Measurements from ENCODE around the gene MYADML2. TPM values are rescaled to one million over a fixed set of nuclear protein-coding genes. Genes with fewer than 3 reads are reported as not detected.

The MYADML2 gene
- total and polyA plus RNA-seq, 2 of the 8 experiments (the other 6 are each of a cell fraction or from before 2014, with no cell fraction given) = 0.26 to 0.47 TPM

DNA sequence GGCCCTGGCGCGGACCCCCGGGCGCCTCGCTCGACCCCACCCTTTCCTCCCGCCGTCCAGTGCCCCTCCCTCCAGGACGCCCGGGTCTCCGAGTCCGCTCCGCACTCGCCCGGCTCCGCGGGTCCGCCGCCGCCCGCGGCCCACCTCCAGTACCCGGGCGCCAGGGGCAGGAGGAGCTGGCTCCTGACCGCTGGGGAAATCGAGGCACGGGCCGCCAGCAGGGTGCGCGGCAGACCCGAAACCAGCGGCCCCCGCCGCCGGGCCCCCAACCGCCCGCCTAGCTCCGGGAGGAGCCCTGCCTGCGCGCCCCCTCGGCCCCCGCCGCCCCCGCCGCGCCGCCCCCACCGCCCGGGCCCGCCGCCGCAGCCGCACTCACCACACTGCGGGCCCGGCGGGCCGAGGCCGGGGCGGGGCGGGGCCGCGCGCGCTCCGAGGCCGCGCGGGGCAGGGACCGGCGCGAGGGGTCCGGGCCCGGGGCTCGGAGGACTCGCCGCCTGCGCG lies 19.8 kb downstream of the MYADML2 start:
- Histone ChIP-seq H4K8ac (ENCODE audit: extremely low read depth, insufficient read depth, low read length) (peak overlapping the region; percentile 30; the same call in 1 of the 2 replicates), H3K4ac (replicated peaks; ENCODE audit: insufficient read length, low read depth, low read length) (no peak overlapping the region), H3K27ac (ENCODE audit: low read depth, low read length) (peak overlapping the region; percentile 72; the same call in 1 of the 2 replicates), H3K4me3 (ENCODE audit: extremely low read depth in 1 of 4, insufficient read depth in 2 of 4, low read depth in 3 of 4, low read length in 4 of 4) (peak overlapping the region; percentile 67 to 89 (median 70)), H3K27me3 (replicated peaks in 1 of 4; ENCODE audit: control insufficient read depth in 3 of 4, extremely low read depth in 1 of 4, insufficient read depth in 3 of 4, low read length in 3 of 4) (peaks cover 0 to 12% (median 9%) of the 10 kb centered on the region in 4 experiments; a peak in 4 of 7 replicates), H3K18ac (ENCODE audit: extremely low read depth, low read length) (no peak overlapping the region), H2BK5ac (ENCODE audit: low read depth, low read length) (peak overlapping the region; percentile 75; the same call in 1 of the 2 replicates), H2BK15ac (ENCODE audit: low read length) (no peak overlapping the region), H2BK120ac (replicated peaks; ENCODE audit: low read depth, low read length) (no peak overlapping the region), H3K4me2 (ENCODE audit: insufficient read depth in 1 of 2, low read depth in 2 of 2, low read length in 2 of 2) (peak overlapping the region; percentile 78 to 88), H2BK12ac (ENCODE audit: low read depth, low read length) (no peak overlapping the region), H3K79me1 (ENCODE audit: low read depth, low read length) (peaks cover 27% of the 10 kb centered on the region), H4K91ac (replicated peaks; ENCODE audit: insufficient read length, low read length) (no peak overlapping the region), H3K23me2 (ENCODE audit: low read depth, low read length) (peaks cover 15% of the 10 kb centered on the region; the same call in 1 of the 2 replicates), H3K56ac (replicated peaks; ENCODE audit: insufficient read length, low read depth, low read length) (no peak overlapping the region), H2AFZ (ENCODE audit: low read length) (no peak overlapping the region), H3K23ac (ENCODE audit: insufficient read length) (no peak overlapping the region), H3K9ac (replicated peaks in 1 of 4; ENCODE audit: extremely low read depth in 1 of 4, low read depth in 3 of 4, low read length in 3 of 4) (peak overlapping the region in 3 of 4 experiments; percentile 38 to 52 (median 45); a peak in 3 of 7 replicates), H2AK5ac (ENCODE audit: low read depth, low read length) (no peak overlapping the region), H3K9me3 (ENCODE audit: insufficient read depth in 2 of 2, low read depth in 1 of 2, low read length in 1 of 2) (no peaks in the 10 kb centered on the region), H4K20me1 (replicated peaks in 1 of 2; ENCODE audit: control insufficient read depth in 1 of 2, insufficient read depth in 2 of 2, low read length in 2 of 2) (peaks cover 9 to 26% of the 10 kb centered on the region in 2 experiments), H2BK20ac (ENCODE audit: low read length) (no peak overlapping the region), H3K36me3 (ENCODE audit: control insufficient read depth in 2 of 4, insufficient read depth in 4 of 4, low read length in 3 of 4) (peaks cover 0 to 6% (median 3%) of the 10 kb centered on the region in 4 experiments; a peak in 3 of 8 replicates), H3K4me1 (replicated peaks in 1 of 4; ENCODE audit: control insufficient read depth in 3 of 4, insufficient read depth in 4 of 4, low read length in 3 of 4) (peaks cover 0 to 41% (median 32%) of the 10 kb centered on the region in 4 experiments; a peak in 6 of 7 replicates), H3K14ac (ENCODE audit: insufficient read length) (no peak overlapping the region), H4K5ac (ENCODE audit: insufficient read length, low read depth, low read length) (no peak overlapping the region), H3K79me2 (ENCODE audit: control insufficient read depth in 1 of 2, insufficient read depth in 2 of 2, low read length in 2 of 2) (peaks cover 6 to 42% of the 10 kb centered on the region in 2 experiments; a peak in 3 of 4 replicates)
- FAIRE-seq (no peak), DNase-seq (ENCODE audit: low read depth in 1 of 2, low spot score in 2 of 2) (no peak)
- 0% methylated on average over 14 of the region's 78 CpGs; no CpG with 5 or more reads in 1 of the 2 experiments for WGBS, 2 experiments (ENCODE audit: extremely low coverage in 1 of 2, insufficient coverage in 1 of 2, insufficient read length in 1 of 2, insufficient replicate concordance in 2 of 2, low coverage in 1 of 2, low lambda C conversion rate in 2 of 2, missing lambda C conversion rate in 1 of 2)
- CTCF ChIA-PET (ENCODE audit: partially characterized antibody) = interaction anchor here (0.8 to 3.0 kb wide), 7 partner anchors 12 to 101 kb away, joined by 3 to 12 read pairs (median 5); partner anchors contain the start of genes CENPX and LRRC45
- POLR2A ChIA-PET (ENCODE audit: partially characterized antibody) = interaction anchor here (0.8 to 14.6 kb wide), 20 partner anchors 8 to 225 kb away, joined by 3 to 150 read pairs (median 5); partner anchors contain the start of genes NPB, PCYT2, PYCR1 and SIRT7
- TF ChIP-seq CHD1 (IDR thresholded peaks at IDR 0.05; ENCODE audit: low read depth, low read length) = no peak
